ENCODE data around the gene QDPR. TPM values are rescaled to one million over a fixed set of nuclear protein-coding genes. Genes with fewer than 3 reads are reported as not detected.

Gene QDPR
- total and polyA plus RNA-seq, 12 donors = 23.3 to 86.2 (median 45.8) TPM

- Histone ChIP-seq H3K4me3 (no peak overlapping the region), H3K27me3 (no peaks in the 10 kb centered on the region), H3K27ac (peak overlapping the region in 2 of 5 donors; percentile 3 to 26), H3K4me1 (replicated peaks in 1 of 2) (peaks cover 7 to 39% of the 10 kb centered on the region in 2 donors), H3K9me3 (replicated peaks in 1 of 3) (no peaks in the 10 kb centered on the region), H3K36me3 (replicated peaks in 1 of 2) (peaks cover 0 to 20% of the 10 kb centered on the region in 2 donors)
- WGBS, 4 donors = 81 to 90% (median 86%) methylated on average over 8 to 10 of the region's 10 CpGs
- intact Hi-C loops (cut with DNase I) = no loop called here
- TF ChIP-seq POLR2A (IDR thresholded peaks at IDR 0.05) (no peak), CTCF (IDR thresholded peaks at IDR 0.05) (no peak)
- DNase-seq = peak in 5 of 7 donors; percentile 14 to 68 (median 58)
Observed at GRCh38 chr4:17494258-17495190, 17.4 kb downstream of the QDPR start.

DNA sequence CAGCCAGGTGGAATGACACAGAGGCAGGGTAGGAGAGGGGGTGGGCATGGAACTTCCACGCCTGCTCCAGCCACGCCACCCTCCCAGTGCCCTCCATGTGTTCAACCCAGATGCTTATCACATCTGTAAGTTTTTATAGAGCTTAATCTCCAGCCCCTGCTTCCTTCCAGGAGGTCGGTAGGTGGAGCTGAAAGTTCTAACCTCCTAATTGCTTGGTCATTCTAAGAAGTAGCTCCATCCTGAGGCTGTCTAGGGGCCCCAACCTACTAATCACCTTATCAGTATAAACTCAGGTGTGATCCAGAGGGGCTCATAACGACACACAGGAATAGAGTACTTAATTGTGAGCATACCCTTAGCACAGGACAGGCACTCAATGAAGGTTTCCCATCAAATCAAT lies 18.3 kb downstream of the QDPR start:
- WGBS, 4 donors = 71 to 92% (median 77%) methylated on average over 4 of the region's 4 CpGs
- H3K36me3 ChIP-seq (replicated peaks in 1 of 2) = peaks cover 0 to 29% of the 10 kb centered on the region in 2 donors
- TF ChIP-seq POLR2A (IDR thresholded peaks at IDR 0.05) (no peak), CTCF (IDR thresholded peaks at IDR 0.05) (no peak)

GRCh38 chr4:17492876-17493275 lies 19.0 kb downstream of the QDPR start:
- Histone ChIP-seq H3K4me1 (replicated peaks in 1 of 2) (peaks cover 0 to 28% of the 10 kb centered on the region in 2 donors), H3K9me3 (replicated peaks in 1 of 3) (no peaks in the 10 kb centered on the region), H3K27ac (peak overlapping the region in 1 of 5 donors; percentile 14), H3K27me3 (no peaks in the 10 kb centered on the region), H3K36me3 (replicated peaks in 1 of 2) (peaks cover 0 to 36% of the 10 kb centered on the region in 2 donors), H3K4me3 (no peak overlapping the region)
- 92 to 100% (median 97%) methylated on average over 1 to 2 of the region's 2 CpGs; no CpG with 5 or more reads in 1 of the 4 donors for WGBS, 4 donors
- TF ChIP-seq POLR2A (IDR thresholded peaks at IDR 0.05) (no peak), CTCF (IDR thresholded peaks at IDR 0.05) (no peak)
- intact Hi-C loops (cut with DNase I) = no loop called here
- no peak for DNase-seq

More for the DNA sequence above, 18.3 kb downstream of the QDPR start:
- peak overlapping the region in 1 of 5 donors; percentile 26 for H3K27ac ChIP-seq
- peaks cover 4 to 35% of the 10 kb centered on the region in 2 donors for H3K4me1 ChIP-seq (replicated peaks in 1 of 2)
- no peak overlapping the region for H3K4me3 ChIP-seq
- no peaks in the 10 kb centered on the region for H3K9me3 ChIP-seq (replicated peaks in 1 of 3)
- intact Hi-C loops (cut with DNase I) = no loop called here
- no peaks in the 10 kb centered on the region for H3K27me3 ChIP-seq
- no peak for DNase-seq

GRCh38 chr4:17492058-17492741 lies 19.7 kb downstream of the QDPR start:
- WGBS, 4 donors = 60 to 81% (median 74%) methylated on average over 9 to 15 of the region's 15 CpGs
- peak; percentile 27 to 73 (median 57) for DNase-seq
- Histone ChIP-seq H3K27ac (peak overlapping the region in 1 of 5 donors; percentile 46), H3K9me3 (replicated peaks in 1 of 3) (no peaks in the 10 kb centered on the region), H3K27me3 (no peaks in the 10 kb centered on the region), H3K4me3 (no peak overlapping the region), H3K4me1 (replicated peaks in 1 of 2) (peaks cover 0 to 23% of the 10 kb centered on the region in 2 donors), H3K36me3 (replicated peaks in 1 of 2) (peaks cover 0 to 43% of the 10 kb centered on the region in 2 donors)
- intact Hi-C loops (cut with DNase I) = no loop called here
- TF ChIP-seq POLR2A (IDR thresholded peaks at IDR 0.05) (no peak), CTCF (IDR thresholded peaks at IDR 0.05) (no peak)

Data from adrenal gland (tissue), 12 donors.